Stimulated activated CD4-positive, alpha-beta T cell treated with anti-CD3 and anti-CD28 coated beads, Interleukin-1b, Interleukin-23, amount 100 ng/mL, for 24 hours (primary cell): Measurements from ENCODE around the gene PTBP3.

Experiments
- DNase-seq, 4 experiments: peaks; one replicate each; pipeline ENCODE4 v3.0.0-alpha.2; 2020; ENCODE audit warnings: low read depth in 4 of 4, low spot score in 1 of 4

PTBP3 gene

GRCh38 chr9:112170968-112171367 lies 162.5 kb downstream of the PTBP3 start:
- no peak for DNase-seq

GRCh38 chr9:112170235-112170634 lies 163.2 kb downstream of the PTBP3 start:
- no peak for DNase-seq

DNA sequence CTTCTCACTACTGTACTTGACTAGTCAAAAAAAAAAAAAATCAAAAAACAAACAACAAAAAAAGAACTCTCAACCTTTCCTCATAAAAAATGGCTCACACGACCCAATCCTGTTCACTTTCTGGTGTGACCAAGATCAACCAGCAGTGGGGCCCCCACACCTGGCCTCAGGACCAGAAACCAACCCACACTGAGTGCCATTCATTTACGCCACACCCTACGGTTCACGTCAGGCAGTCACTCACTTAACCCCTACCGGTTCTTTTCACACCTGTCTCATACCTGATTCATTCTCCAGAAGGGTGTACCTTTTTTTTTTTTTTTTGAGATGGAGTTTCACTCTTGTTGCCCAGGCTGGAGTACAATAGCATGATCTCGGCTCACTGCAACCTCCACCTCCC lies 164.1 kb downstream of the PTBP3 start:
- no peak for DNase-seq

DNA sequence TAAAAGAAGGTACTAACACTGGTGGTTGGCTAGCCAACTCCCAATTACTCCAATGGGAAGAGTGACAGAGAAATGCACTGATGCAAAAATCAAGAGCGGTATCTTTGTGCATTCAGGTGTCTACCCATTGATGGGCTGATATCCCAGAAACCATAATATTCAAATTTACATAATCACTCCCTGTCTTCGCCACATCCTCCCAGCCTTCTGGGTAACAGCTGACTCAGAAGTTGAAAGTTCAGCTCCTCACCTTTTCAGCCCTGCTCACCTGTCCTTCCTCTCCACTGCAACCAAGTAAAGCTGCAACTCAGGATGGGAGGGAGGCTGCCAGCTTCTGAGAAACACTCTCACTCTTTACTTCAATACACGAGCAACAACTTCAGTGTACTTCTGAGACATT lies 165.2 kb downstream of the PTBP3 start:
- DNase-seq, result no peak
